ENCODE measurements around the gene PDF. TPM values are rescaled to one million over a fixed set of nuclear protein-coding genes. Genes with fewer than 3 reads are reported as not detected.
A peak's percentile ranks its signal among the peaks of the same experiment; 100 is the strongest.

Gene PDF
- total RNA-seq, 2 experiments from 2014 or later, result 37.8 to 54.8 TPM

GRCh38 chr16:69350536-69351133, 20.2 kb upstream of the PDF start:
- peaks cover 65% of the 10 kb centered on the region for H3K36me3 ChIP-seq (ENCODE audit: insufficient read depth, low read length)
- H3K4me1 ChIP-seq (ENCODE audit: insufficient read depth, low read length, poor library complexity, severe bottlenecking), result no peaks in the 10 kb centered on the region
- no peaks in the 10 kb centered on the region for H3K9me3 ChIP-seq (ENCODE audit: low read length)
- CTCF ChIA-PET (ENCODE audit: unreplicated experiment), result no interaction called here
- H3K9me2 ChIP-seq (ENCODE audit: insufficient read depth, low read length), result no peaks in the 10 kb centered on the region
- no peak for TF ChIP-seq CTCF (conservative IDR thresholded peaks at IDR 0.05; ENCODE audit: low read length)
- no peak for TF ChIP-seq EZH2phosphoT487 (IDR thresholded peaks at IDR 0.05; ENCODE audit: borderline replicate concordance, low read depth, low read length)
- intact Hi-C loops (cut with micrococcal nuclease; ENCODE audit: unreplicated experiment), result no loop called here
- no peaks in the 10 kb centered on the region for H3K79me2 ChIP-seq (ENCODE audit: insufficient read depth, low read depth, low read length)
- H2AFZ ChIP-seq (ENCODE audit: low read length), result no peak overlapping the region
- H3K4me2 ChIP-seq (ENCODE audit: low read length), result no peak overlapping the region
- DNase-seq (ENCODE audit: low spot score), result no peak
- BruUV-seq (replicated peaks), result TSS peak; percentile 34
- POLR2A ChIA-PET, result interaction anchor here (1.2 kb wide), 1 partner anchor 21 kb away, joined by 3 read pairs; no protein-coding TSS in a partner anchor
- no peak overlapping the region for H3K4me3 ChIP-seq (ENCODE audit: low read depth, low read length, poor library complexity, severe bottlenecking)
- no peak overlapping the region for H3K27ac ChIP-seq (ENCODE audit: low read depth, low read length, poor library complexity, severe bottlenecking)
- no peaks in the 10 kb centered on the region; the same call in 1 of the 2 replicates for H4K20me1 ChIP-seq (ENCODE audit: insufficient read depth, low read length)

- H3K79me2 ChIP-seq (ENCODE audit: insufficient read depth, low read depth, low read length), result no peaks in the 10 kb centered on the region
- H4K20me1 ChIP-seq (ENCODE audit: insufficient read depth, low read length), result no peaks in the 10 kb centered on the region; the same call in 1 of the 2 replicates
- no peak for DNase-seq (ENCODE audit: low spot score)
- H3K9me2 ChIP-seq (ENCODE audit: insufficient read depth, low read length), result no peaks in the 10 kb centered on the region
- no peaks in the 10 kb centered on the region for H3K9me3 ChIP-seq (ENCODE audit: low read length)
- no peaks in the 10 kb centered on the region for H3K4me1 ChIP-seq (ENCODE audit: insufficient read depth, low read length, poor library complexity, severe bottlenecking)
- POLR2A ChIA-PET, result no interaction called here
- CTCF ChIA-PET (ENCODE audit: unreplicated experiment), result no interaction called here
- no peak overlapping the region for H3K27ac ChIP-seq (ENCODE audit: low read depth, low read length, poor library complexity, severe bottlenecking)
- H3K36me3 ChIP-seq (ENCODE audit: insufficient read depth, low read length), result peaks cover 63% of the 10 kb centered on the region
- no peak overlapping the region for H2AFZ ChIP-seq (ENCODE audit: low read length)
- BruUV-seq (replicated peaks), result no TSS peak
- intact Hi-C loops (cut with micrococcal nuclease; ENCODE audit: unreplicated experiment), result no loop called here
- no peak overlapping the region for H3K4me3 ChIP-seq (ENCODE audit: low read depth, low read length, poor library complexity, severe bottlenecking)
- no peak overlapping the region for H3K4me2 ChIP-seq (ENCODE audit: low read length)
- TF ChIP-seq CTCF (conservative IDR thresholded peaks at IDR 0.05; ENCODE audit: low read length) (no peak), EZH2phosphoT487 (IDR thresholded peaks at IDR 0.05; ENCODE audit: borderline replicate concordance, low read depth, low read length) (no peak)
Measured at GRCh38 chr16:69349536-69349935, 19.1 kb upstream of the PDF start.

GRCh38 chr16:69348222-69348621, 17.8 kb upstream of the PDF start:
- CTCF ChIA-PET (ENCODE audit: unreplicated experiment), result interaction anchor here (0.6 kb wide), 1 partner anchor 1486 kb away, joined by 3 read pairs; no protein-coding TSS in a partner anchor
- H3K36me3 ChIP-seq (ENCODE audit: insufficient read depth, low read length), result peaks cover 71% of the 10 kb centered on the region
- H3K4me1 ChIP-seq (ENCODE audit: insufficient read depth, low read length, poor library complexity, severe bottlenecking), result no peaks in the 10 kb centered on the region
- H3K4me2 ChIP-seq (ENCODE audit: low read length), result no peak overlapping the region
- DNase-seq (ENCODE audit: low spot score), result no peak
- no peak overlapping the region for H3K27ac ChIP-seq (ENCODE audit: low read depth, low read length, poor library complexity, severe bottlenecking)
- POLR2A ChIA-PET, result no interaction called here
- no peak overlapping the region for H2AFZ ChIP-seq (ENCODE audit: low read length)
- no peaks in the 10 kb centered on the region for H3K9me3 ChIP-seq (ENCODE audit: low read length)
- H3K9me2 ChIP-seq (ENCODE audit: insufficient read depth, low read length), result no peaks in the 10 kb centered on the region
- H4K20me1 ChIP-seq (ENCODE audit: insufficient read depth, low read length), result no peaks in the 10 kb centered on the region; the same call in none of the 2 replicates
- no peak overlapping the region for H3K4me3 ChIP-seq (ENCODE audit: low read depth, low read length, poor library complexity, severe bottlenecking)
- no TSS peak for BruUV-seq (replicated peaks)
- peaks cover 2% of the 10 kb centered on the region for H3K79me2 ChIP-seq (ENCODE audit: insufficient read depth, low read depth, low read length)
- intact Hi-C loops (cut with micrococcal nuclease; ENCODE audit: unreplicated experiment), result no loop called here
- no peak for TF ChIP-seq CTCF (conservative IDR thresholded peaks at IDR 0.05; ENCODE audit: low read length)
- no peak for TF ChIP-seq EZH2phosphoT487 (IDR thresholded peaks at IDR 0.05; ENCODE audit: borderline replicate concordance, low read depth, low read length)

All from OCI-LY7 (cell line).